SU-DHL-6 (cell line): ENCODE results near the gene SNRNP70.

Source experiments
- CTCF ChIP-seq: fragments of 200-600 bp; sonication (generic); IDR thresholded peaks from one replicate; pipeline ENCODE4 v1.5.1; 2017; ENCODE audit warnings: antibody characterized with exemption, mild to moderate bottlenecking, low read length, moderate library complexity; ENCODE audit not compliant: insufficient read depth, poor library complexity, severe bottlenecking
- EZH2phosphoT487 ChIP-seq: fragments of 200-600 bp; sonication (generic), shearing (Covaris generic); conservative IDR thresholded peaks from 2 replicates; pipeline ENCODE4 v1.6.1; 2018; ENCODE audit warnings: mild to moderate bottlenecking, antibody characterized with exemption, low read length, moderate library complexity, mixed read lengths

DNA sequence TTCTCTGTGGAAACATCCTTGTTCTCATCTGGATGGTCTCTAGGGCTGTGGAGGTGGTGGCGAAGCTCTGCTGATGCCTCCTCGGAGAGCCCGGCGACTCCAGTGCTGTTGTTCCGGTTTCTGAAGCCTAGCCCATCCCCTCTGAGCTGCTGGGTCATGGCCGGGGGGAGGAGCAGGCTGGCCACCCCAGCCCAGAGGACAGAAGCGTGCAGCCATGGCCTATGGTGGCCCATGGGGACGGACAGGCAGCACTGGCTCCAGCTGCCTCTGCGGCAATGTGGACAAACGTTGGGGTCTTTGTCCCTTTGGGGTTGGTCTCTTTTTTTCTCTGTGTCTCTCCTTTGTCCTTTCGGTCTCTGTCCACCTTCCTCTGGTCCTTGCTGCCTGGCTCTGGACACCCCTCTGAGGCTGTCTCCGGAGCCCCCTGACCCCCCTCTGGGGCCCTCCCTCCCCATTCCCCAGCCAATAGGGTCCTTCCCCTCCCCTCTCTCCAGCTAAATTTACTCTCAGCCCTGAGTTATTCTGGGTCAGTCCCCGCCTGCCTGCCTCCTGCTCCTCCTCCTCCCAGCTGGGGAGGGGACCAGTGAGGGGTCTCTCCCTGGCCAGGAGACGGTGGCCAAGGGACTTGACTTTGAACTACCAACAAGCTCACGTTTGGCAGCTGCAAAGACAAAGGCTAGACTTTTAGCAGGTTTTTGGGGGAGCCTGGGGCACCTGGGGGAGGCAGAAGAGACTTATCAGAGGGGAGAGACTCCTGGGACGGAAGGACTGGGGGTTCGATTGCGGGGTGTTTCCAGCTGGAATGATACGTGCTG, 70.0 kb downstream of the SNRNP70 start, which contains the start of gene HRC:
- no peak for TF ChIP-seq CTCF
- no peak for TF ChIP-seq EZH2phosphoT487
